Inferior parietal cortex (tissue), 1 donor: ENCODE measurements around the gene CCDC136.

Experiments
- DNase-seq: peaks from one replicate; pipeline ENCODE4 v3.0.0-alpha.2; 2016; ENCODE audit errors: extremely low spot score

The CCDC136 gene

GRCh38 chr7:128862571-128863432 lies 71.0 kb downstream of the CCDC136 start, which contains the start of gene ATP6V1F:
ATP6V1F (plus strand) TSS chr7:128862856; CDS start chr7:128862905, 49 bp downstream.
- peak; percentile 98 for DNase-seq

GRCh38 chr7:128863433-128863989 lies 71.7 kb downstream of the CCDC136 start:
- DNase-seq, result peak; percentile 27

- no peak for DNase-seq
Measured at GRCh38 chr7:128865303-128865702, 73.5 kb downstream of the CCDC136 start.

GRCh38 chr7:128865996-128866877 lies 74.5 kb downstream of the CCDC136 start:
- DNase-seq, result no peak

- DNase-seq, result no peak
Measured at GRCh38 chr7:128867241-128867640, 75.5 kb downstream of the CCDC136 start.

- DNase-seq, result no peak
Measured at GRCh38 chr7:128867842-128868623, 76.3 kb downstream of the CCDC136 start.

GRCh38 chr7:128868624-128869137 lies 76.9 kb downstream of the CCDC136 start:
- DNase-seq, result no peak

GRCh38 chr7:128869138-128869943 lies 77.6 kb downstream of the CCDC136 start:
- peak; percentile 27 for DNase-seq

GRCh38 chr7:128869944-128870285 lies 78.1 kb downstream of the CCDC136 start:
- no peak for DNase-seq

GRCh38 chr7:128871050-128871449 lies 79.3 kb downstream of the CCDC136 start:
- DNase-seq, result no peak
